ENCODE measurements around the gene DCAF5.

DNA sequence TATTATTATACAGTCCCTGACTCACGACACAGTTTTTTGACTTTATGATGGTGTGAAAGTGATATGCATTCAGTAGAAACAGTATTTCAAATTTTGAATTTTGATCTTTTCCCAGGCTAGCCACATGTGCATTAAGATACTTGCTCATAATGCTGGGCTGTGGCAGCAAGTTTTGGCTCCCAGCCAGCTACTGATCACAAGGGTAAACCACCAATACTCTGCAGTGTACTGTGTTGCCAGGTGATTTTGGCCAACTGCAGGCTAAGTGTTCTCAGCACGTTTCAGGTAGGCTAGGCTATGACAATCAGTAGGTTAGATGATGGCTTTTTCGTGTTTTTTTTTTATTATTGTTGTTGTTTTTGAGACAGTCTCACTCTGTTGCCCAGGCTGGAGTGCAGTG, 104.5 kb downstream of the DCAF5 start:
- TF ChIP-seq, protein P1, sequence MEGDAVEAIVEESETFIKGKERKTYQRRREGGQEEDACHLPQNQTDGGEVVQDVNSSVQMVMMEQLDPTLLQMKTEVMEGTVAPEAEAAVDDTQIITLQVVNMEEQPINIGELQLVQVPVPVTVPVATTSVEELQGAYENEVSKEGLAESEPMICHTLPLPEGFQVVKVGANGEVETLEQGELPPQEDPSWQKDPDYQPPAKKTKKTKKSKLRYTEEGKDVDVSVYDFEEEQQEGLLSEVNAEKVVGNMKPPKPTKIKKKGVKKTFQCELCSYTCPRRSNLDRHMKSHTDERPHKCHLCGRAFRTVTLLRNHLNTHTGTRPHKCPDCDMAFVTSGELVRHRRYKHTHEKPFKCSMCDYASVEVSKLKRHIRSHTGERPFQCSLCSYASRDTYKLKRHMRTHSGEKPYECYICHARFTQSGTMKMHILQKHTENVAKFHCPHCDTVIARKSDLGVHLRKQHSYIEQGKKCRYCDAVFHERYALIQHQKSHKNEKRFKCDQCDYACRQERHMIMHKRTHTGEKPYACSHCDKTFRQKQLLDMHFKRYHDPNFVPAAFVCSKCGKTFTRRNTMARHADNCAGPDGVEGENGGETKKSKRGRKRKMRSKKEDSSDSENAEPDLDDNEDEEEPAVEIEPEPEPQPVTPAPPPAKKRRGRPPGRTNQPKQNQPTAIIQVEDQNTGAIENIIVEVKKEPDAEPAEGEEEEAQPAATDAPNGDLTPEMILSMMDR (conservative IDR thresholded peaks at IDR 0.05; ENCODE audit: low read length) = no peak
- TF ChIP-seq EZH2phosphoT487 (IDR thresholded peaks at IDR 0.05; ENCODE audit: borderline replicate concordance) = no peak
